HAP-1 (cell line): Measurements from ENCODE around the gene PITPNM3.

ENCODE experiments used
- DNase-seq, 2 experiments: peaks; one replicate each; pipeline ENCODE4 v3.0.0-alpha.2; 2016 to 2020; ENCODE audit warnings: low spot score in 2 of 2
- H3K27me3 ChIP-seq: fragments of 250-450 bp; sonication (Bioruptor Pico); 2 replicates; pipeline ENCODE4 v1.5.1; 2020; ENCODE audit warnings: low read depth, mild to moderate bottlenecking, moderate library complexity
- H3K36me3 ChIP-seq: fragments of 250-450 bp; sonication (Bioruptor Pico); replicated peaks from 2 replicates; pipeline ENCODE4 v1.5.1; 2020; ENCODE audit warnings: mild to moderate bottlenecking
- H3K4me1 ChIP-seq: fragments of 250-450 bp; sonication (Bioruptor Pico); 2 replicates; pipeline ENCODE4 v1.5.1; 2020; ENCODE audit warnings: mild to moderate bottlenecking
- H3K4me3 ChIP-seq: fragments of 250-450 bp; sonication (Bioruptor Pico); 2 replicates; pipeline ENCODE4 v1.5.1; 2020; ENCODE audit warnings: mild to moderate bottlenecking, moderate library complexity
- H3K9me3 ChIP-seq: fragments of 250-450 bp; sonication (Bioruptor Pico); 2 replicates; pipeline ENCODE4 v1.5.1; 2020; ENCODE audit warnings: mild to moderate bottlenecking, moderate library complexity
- in situ Hi-C: fragments of 300-500 bp; cut with MboI; formaldehyde crosslinking; loops from 3 replicates; pipeline ENCODE4 v1.14.3; 2020; ENCODE audit warnings: low sequenced_read_pairs, inconsistent platforms, mixed read lengths

PITPNM3 gene

GRCh38 chr17:6502142-6502541, 54.2 kb downstream of the PITPNM3 start:
- H3K36me3 ChIP-seq = no peaks in the 10 kb centered on the region
- H3K27me3 ChIP-seq = no peaks in the 10 kb centered on the region
- no peaks in the 10 kb centered on the region for H3K4me1 ChIP-seq
- in situ Hi-C loops = no loop called here
- no peaks in the 10 kb centered on the region for H3K9me3 ChIP-seq
- no peak for DNase-seq
- no peak overlapping the region for H3K4me3 ChIP-seq

- Histone ChIP-seq H3K36me3 (no peaks in the 10 kb centered on the region), H3K4me1 (no peaks in the 10 kb centered on the region), H3K9me3 (no peaks in the 10 kb centered on the region), H3K4me3 (no peak overlapping the region), H3K27me3 (no peaks in the 10 kb centered on the region)
- in situ Hi-C loops = no loop called here
- DNase-seq = no peak
Observed at GRCh38 chr17:6501359-6501758, 55.0 kb downstream of the PITPNM3 start.

GRCh38 chr17:6498901-6499540, 57.3 kb downstream of the PITPNM3 start:
- in situ Hi-C loops = no loop called here
- H3K36me3 ChIP-seq = no peaks in the 10 kb centered on the region
- H3K4me1 ChIP-seq = peaks cover 5% of the 10 kb centered on the region
- no peaks in the 10 kb centered on the region for H3K27me3 ChIP-seq
- DNase-seq = no peak
- H3K9me3 ChIP-seq = no peaks in the 10 kb centered on the region
- no peak overlapping the region for H3K4me3 ChIP-seq

GRCh38 chr17:6498356-6498755, 58.0 kb downstream of the PITPNM3 start:
- DNase-seq = no peak
- no peak overlapping the region for H3K4me3 ChIP-seq
- no peaks in the 10 kb centered on the region for H3K27me3 ChIP-seq
- H3K9me3 ChIP-seq = no peaks in the 10 kb centered on the region
- in situ Hi-C loops = no loop called here
- no peaks in the 10 kb centered on the region for H3K36me3 ChIP-seq
- peaks cover 5% of the 10 kb centered on the region for H3K4me1 ChIP-seq

GRCh38 chr17:6497496-6498221, 58.7 kb downstream of the PITPNM3 start:
- Histone ChIP-seq H3K4me1 (peaks cover 5% of the 10 kb centered on the region), H3K9me3 (no peaks in the 10 kb centered on the region), H3K4me3 (no peak overlapping the region), H3K36me3 (no peaks in the 10 kb centered on the region), H3K27me3 (no peaks in the 10 kb centered on the region)
- in situ Hi-C loops = no loop called here
- DNase-seq = no peak

- H3K4me3 ChIP-seq = no peak overlapping the region
- in situ Hi-C loops = no loop called here
- H3K9me3 ChIP-seq = no peaks in the 10 kb centered on the region
- no peak for DNase-seq
- no peaks in the 10 kb centered on the region for H3K27me3 ChIP-seq
- peaks cover 5% of the 10 kb centered on the region for H3K4me1 ChIP-seq
- no peaks in the 10 kb centered on the region for H3K36me3 ChIP-seq
Observed at GRCh38 chr17:6496640-6497441, 59.5 kb downstream of the PITPNM3 start.

GRCh38 chr17:6496116-6496481, 60.3 kb downstream of the PITPNM3 start:
- Histone ChIP-seq H3K4me3 (no peak overlapping the region), H3K4me1 (peaks cover 5% of the 10 kb centered on the region), H3K36me3 (no peaks in the 10 kb centered on the region), H3K27me3 (no peaks in the 10 kb centered on the region), H3K9me3 (no peaks in the 10 kb centered on the region)
- in situ Hi-C loops = no loop called here
- DNase-seq = peak in 1 of 2 experiments; percentile 48

- no peak for DNase-seq
- peaks cover 5% of the 10 kb centered on the region for H3K4me1 ChIP-seq
- no peak overlapping the region for H3K4me3 ChIP-seq
- no peaks in the 10 kb centered on the region for H3K27me3 ChIP-seq
- H3K9me3 ChIP-seq = no peaks in the 10 kb centered on the region
- in situ Hi-C loops = no loop called here
- no peaks in the 10 kb centered on the region for H3K36me3 ChIP-seq
Observed at GRCh38 chr17:6495450-6496115, 60.8 kb downstream of the PITPNM3 start.

GRCh38 chr17:6494239-6494941, 62.0 kb downstream of the PITPNM3 start:
- H3K4me1 ChIP-seq = peaks cover 5% of the 10 kb centered on the region

GRCh38 chr17:6492892-6493674, 63.3 kb downstream of the PITPNM3 start:
- no peak overlapping the region for H3K4me3 ChIP-seq
- no peak for DNase-seq
- no peaks in the 10 kb centered on the region for H3K36me3 ChIP-seq
- no peaks in the 10 kb centered on the region for H3K27me3 ChIP-seq
- no peaks in the 10 kb centered on the region for H3K9me3 ChIP-seq
- in situ Hi-C loops = no loop called here
- peaks cover 5% of the 10 kb centered on the region for H3K4me1 ChIP-seq

More at GRCh38 chr17:6494239-6494941, 62.0 kb downstream of the PITPNM3 start:
- DNase-seq = no peak
- Histone ChIP-seq H3K27me3 (no peaks in the 10 kb centered on the region), H3K9me3 (no peaks in the 10 kb centered on the region), H3K36me3 (no peaks in the 10 kb centered on the region), H3K4me3 (no peak overlapping the region)
- in situ Hi-C loops = no loop called here

GRCh38 chr17:6491071-6491700, 65.2 kb downstream of the PITPNM3 start:
- in situ Hi-C loops = no loop called here
- H3K9me3 ChIP-seq = no peaks in the 10 kb centered on the region
- no peaks in the 10 kb centered on the region for H3K27me3 ChIP-seq
- no peak for DNase-seq
- H3K4me3 ChIP-seq = no peak overlapping the region
- H3K36me3 ChIP-seq = no peaks in the 10 kb centered on the region
- H3K4me1 ChIP-seq = peaks cover 5% of the 10 kb centered on the region

GRCh38 chr17:6489016-6489550, 67.3 kb downstream of the PITPNM3 start:
- Histone ChIP-seq H3K9me3 (no peaks in the 10 kb centered on the region), H3K36me3 (no peaks in the 10 kb centered on the region), H3K4me1 (no peaks in the 10 kb centered on the region), H3K27me3 (no peaks in the 10 kb centered on the region), H3K4me3 (no peak overlapping the region)
- DNase-seq = no peak
- in situ Hi-C loops = no loop called here
